Ovary (tissue), 9 donors: Measurements from ENCODE around the gene TRAK1. TPM values are rescaled to one million over a fixed set of nuclear protein-coding genes. Genes with fewer than 3 reads are reported as not detected.

ENCODE experiments used
- DNase-seq, 5 donors: peaks; one replicate each; pipeline ENCODE4 v3.0.0-alpha.2; 2019 to 2020
- H3K27ac ChIP-seq, 2 donors: fragments of 200-600 bp; one replicate each; pipeline versions ENCODE4 v1.5.1 to v1.8.0; 2019 to 2022
- H3K27me3 ChIP-seq: fragments of 200-600 bp; one replicate; pipeline ENCODE4 v1.8.0; 2022
- H3K36me3 ChIP-seq: fragments of 200-600 bp; sonication (generic); one replicate; pipeline ENCODE4 v1.5.1; 2019
- H3K4me1 ChIP-seq: one replicate; pipeline ENCODE4 v1.8.1; 2013; ENCODE audit warnings: mild to moderate bottlenecking, moderate library complexity; ENCODE audit not compliant: insufficient read depth
- H3K4me3 ChIP-seq: fragments of 200-600 bp; sonication (generic); one replicate; pipeline ENCODE4 v1.5.1; 2017
- H3K9me3 ChIP-seq, 2 donors: fragments of 200-600 bp in 1 of 2; sonication (generic) in 1 of 2; one replicate each; pipeline versions ENCODE4 v1.5.1 to v1.8.1; 2013 to 2019; ENCODE audit warnings: mild to moderate bottlenecking in 1 of 2, moderate library complexity in 1 of 2
- EP300 ChIP-seq: sonication (generic); formaldehyde crosslinking; IDR thresholded peaks from one replicate; pipeline ENCODE4 v1.6.1; 2017; ENCODE audit warnings: antibody characterized with exemption
- POLR2A ChIP-seq: fragments of 450-650 bp; IDR thresholded peaks from one replicate; pipeline ENCODE4 v1.6.1; 2017; ENCODE audit warnings: antibody characterized with exemption, mild to moderate bottlenecking, moderate library complexity
- WGBS, 3 donors: extraction: QIAGEN DNeasy Blood & Tissue Kit in 1 of 3; methylation state at CpG; one replicate each; pipeline versions ENCODE4 v1.1.5 to v1.1.7; 2013 to 2017; 5-methylcytosine and 5-hydroxymethylcytosine counted together
- intact Hi-C, 4 donors: fragments of 100-400 bp; cut with DNase I; formaldehyde crosslinking; loops; one replicate each; pipeline versions ENCODE4 v1.11.0 to v1.15.1; 2022 to 2023
- polyA plus RNA-seq, 2 donors: library from polyadenylated mRNA; stranded (reverse); fragments of 200-250 nt in 1 of 2; fragments of 350-450 nt in 1 of 2; fragmentation: Illumina TruSeq in 1 of 2; extraction: RNeasy Lipid Tissue Mini Kit (QIAGEN cat#74804) in 1 of 2; gene quantifications; one replicate each; pipeline ENCODE4 v1.2.3, GENCODE V29; 2013 to 2014
- total RNA-seq, 7 donors: library from RNA; depleted of rRNA in 2 of 7; stranded (reverse); fragments of >200 nt in 2 of 7; fragmentation: NEBNext Ultra II Directional in 3 of 7; extraction: Animal tissue kit (Norgen Biotek cat#: 25700) in 3 of 7; gene quantifications; one replicate each; pipeline versions ENCODE4 v1.1.0 to v1.2.4, GENCODE V29; 2016 to 2023
- TF ChIP-seq, protein P1 (sequence below), 3 donors: fragments of 450-650 bp in 2 of 3; fragments of 200-600 bp in 1 of 3; IDR thresholded peaks; one replicate each; pipeline versions ENCODE4 v1.5.1 to v1.8.0; 2016 to 2022; ENCODE audit warnings: antibody characterized with exemption in 3 of 3, mild to moderate bottlenecking in 1 of 3
- donor health status: DM: no; HTN: no; CAD: no; lungs with moderate emphysema.
- donor health status: DM: no; HTN: no; CAD: no.
- donor health status: Bipolar disorder and iron deficiency.
- donor health status: DM: yes; HTN: yes; CAD: no.
- donor health status: DM: no; HTN: no; CAD: no.
- donor health status: DM: yes; HTN: yes; CAD: no.

Gene TRAK1
- total and polyA plus RNA-seq, 9 donors, result 7.1 to 17.7 (median 14.9) TPM

DNA sequence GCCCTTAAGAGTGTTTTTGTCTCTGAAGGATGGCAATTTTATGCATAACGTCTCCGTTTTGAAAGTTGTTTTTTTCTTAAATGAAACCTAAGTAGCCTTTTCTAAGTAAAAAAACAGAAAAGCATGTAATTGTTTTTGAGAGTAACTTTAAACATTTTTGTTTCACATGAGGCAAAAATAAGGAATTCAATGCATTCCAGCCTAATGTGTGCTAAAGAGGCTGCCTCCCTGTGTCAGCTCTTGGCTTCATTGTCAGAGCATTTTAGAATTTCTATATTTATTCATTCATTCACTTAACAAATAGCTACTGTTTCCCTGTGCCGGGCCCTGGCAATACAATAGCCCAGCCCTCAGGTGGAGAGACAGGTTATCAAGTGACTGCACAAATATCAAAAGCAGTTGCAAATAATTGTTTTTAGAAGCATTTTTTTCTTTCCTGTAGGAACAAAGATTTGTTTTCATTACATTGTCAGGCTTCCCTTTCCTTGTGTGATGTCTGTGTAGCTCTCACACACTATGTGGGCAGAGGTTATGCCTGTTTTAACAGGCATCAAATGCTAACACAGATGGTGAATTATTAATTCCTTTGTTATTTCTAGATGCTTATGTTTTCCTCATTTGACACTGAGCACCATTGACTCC is 93.0 kb downstream of the TRAK1 start:
- H3K9me3 ChIP-seq, result no peaks in the 10 kb centered on the region
- DNase-seq, result no peak
- TF ChIP-seq POLR2A (no peak), EP300 (no peak)
- TF ChIP-seq, protein P1, sequence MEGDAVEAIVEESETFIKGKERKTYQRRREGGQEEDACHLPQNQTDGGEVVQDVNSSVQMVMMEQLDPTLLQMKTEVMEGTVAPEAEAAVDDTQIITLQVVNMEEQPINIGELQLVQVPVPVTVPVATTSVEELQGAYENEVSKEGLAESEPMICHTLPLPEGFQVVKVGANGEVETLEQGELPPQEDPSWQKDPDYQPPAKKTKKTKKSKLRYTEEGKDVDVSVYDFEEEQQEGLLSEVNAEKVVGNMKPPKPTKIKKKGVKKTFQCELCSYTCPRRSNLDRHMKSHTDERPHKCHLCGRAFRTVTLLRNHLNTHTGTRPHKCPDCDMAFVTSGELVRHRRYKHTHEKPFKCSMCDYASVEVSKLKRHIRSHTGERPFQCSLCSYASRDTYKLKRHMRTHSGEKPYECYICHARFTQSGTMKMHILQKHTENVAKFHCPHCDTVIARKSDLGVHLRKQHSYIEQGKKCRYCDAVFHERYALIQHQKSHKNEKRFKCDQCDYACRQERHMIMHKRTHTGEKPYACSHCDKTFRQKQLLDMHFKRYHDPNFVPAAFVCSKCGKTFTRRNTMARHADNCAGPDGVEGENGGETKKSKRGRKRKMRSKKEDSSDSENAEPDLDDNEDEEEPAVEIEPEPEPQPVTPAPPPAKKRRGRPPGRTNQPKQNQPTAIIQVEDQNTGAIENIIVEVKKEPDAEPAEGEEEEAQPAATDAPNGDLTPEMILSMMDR (IDR thresholded peaks at IDR 0.05), result no peak
- no peaks in the 10 kb centered on the region for H3K36me3 ChIP-seq
- WGBS, 3 donors, result 16 to 38% (median 28%) methylated on average over 3 of the region's 3 CpGs
- no peak overlapping the region for H3K27ac ChIP-seq
- no peaks in the 10 kb centered on the region for H3K27me3 ChIP-seq
- no peak overlapping the region for H3K4me3 ChIP-seq
- intact Hi-C loops, result no loop called here
- H3K4me1 ChIP-seq, result peaks cover 4% of the 10 kb centered on the region

GRCh38 chr3:42184651-42185443 is 93.7 kb downstream of the TRAK1 start:
- Histone ChIP-seq H3K27ac (no peak overlapping the region), H3K4me1 (peaks cover 2% of the 10 kb centered on the region), H3K4me3 (no peak overlapping the region), H3K36me3 (no peaks in the 10 kb centered on the region), H3K9me3 (no peaks in the 10 kb centered on the region), H3K27me3 (no peaks in the 10 kb centered on the region)
- intact Hi-C loops, result no loop called here
- DNase-seq, result no peak
- WGBS, 3 donors, result 76 to 83% (median 82%) methylated on average over 23 of the region's 23 CpGs
- TF ChIP-seq POLR2A, result no peak

GRCh38 chr3:42187936-42188335 is 96.8 kb downstream of the TRAK1 start:
- intact Hi-C loops, result no loop called here
- no peak for DNase-seq
- WGBS, 3 donors, result 93 to 94% (median 93%) methylated on average over 9 of the region's 9 CpGs

DNA sequence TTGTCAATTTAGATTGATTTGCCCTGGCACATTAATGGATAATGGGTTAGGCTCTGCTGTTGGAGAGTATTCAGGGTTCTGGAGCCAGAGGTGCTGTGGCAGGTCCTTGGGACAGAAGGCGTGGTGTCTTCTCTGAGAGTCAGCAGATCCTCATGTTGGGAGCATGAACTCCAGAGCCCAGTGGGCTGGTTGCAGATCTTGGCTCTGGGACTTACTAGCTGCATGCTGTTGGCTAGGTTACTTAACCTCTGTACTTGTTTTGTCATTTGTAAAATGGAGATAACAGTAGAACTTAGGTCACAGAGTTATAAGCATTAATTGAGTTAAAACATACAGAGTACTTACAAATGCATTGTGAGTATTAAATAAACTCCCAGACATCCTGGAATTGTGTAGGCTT is 97.2 kb downstream of the TRAK1 start:
- no peak overlapping the region for H3K27ac ChIP-seq
- no peaks in the 10 kb centered on the region for H3K4me1 ChIP-seq
- H3K9me3 ChIP-seq, result no peaks in the 10 kb centered on the region
- no peak overlapping the region for H3K4me3 ChIP-seq
- no peak for DNase-seq
- H3K36me3 ChIP-seq, result no peaks in the 10 kb centered on the region
- no peaks in the 10 kb centered on the region for H3K27me3 ChIP-seq
- 91 to 100% (median 98%) methylated on average over 1 of the region's 1 CpG for WGBS, 3 donors
- no peak for TF ChIP-seq POLR2A
- no peak for TF ChIP-seq EP300
- TF ChIP-seq, protein P1 (IDR thresholded peaks at IDR 0.05), result no peak
- intact Hi-C loops, result no loop called here

More at GRCh38 chr3:42187936-42188335, 96.8 kb downstream of the TRAK1 start:
- H3K4me1 ChIP-seq, result no peaks in the 10 kb centered on the region
- TF ChIP-seq POLR2A (no peak), EP300 (no peak)
- TF ChIP-seq, protein P1 (IDR thresholded peaks at IDR 0.05), result no peak
- no peaks in the 10 kb centered on the region for H3K27me3 ChIP-seq
- no peaks in the 10 kb centered on the region for H3K9me3 ChIP-seq
- H3K27ac ChIP-seq, result no peak overlapping the region
- no peak overlapping the region for H3K4me3 ChIP-seq
- no peaks in the 10 kb centered on the region for H3K36me3 ChIP-seq

DNA sequence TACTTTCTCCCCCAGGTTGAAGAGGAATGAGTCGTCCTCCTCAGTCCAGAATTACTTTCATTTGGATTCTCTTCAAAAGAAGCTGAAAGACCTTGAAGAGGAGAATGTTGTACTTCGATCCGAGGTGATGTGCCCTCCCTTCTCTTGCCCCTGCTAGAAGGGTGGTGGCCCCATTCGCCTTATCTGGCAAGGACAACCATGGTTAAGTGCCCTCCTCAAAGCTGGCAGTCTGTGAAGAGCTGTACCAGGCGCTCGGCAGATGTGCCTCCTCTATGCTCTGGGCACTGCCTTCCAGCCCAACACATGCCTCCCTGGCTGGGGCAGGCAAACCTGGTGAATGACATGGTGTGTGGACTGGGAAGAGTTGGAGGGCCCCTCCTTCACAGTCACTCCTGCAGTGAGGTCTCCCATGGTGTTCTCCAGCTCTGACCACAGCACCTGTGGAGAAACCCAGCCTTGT is 97.9 kb downstream of the TRAK1 start:
- H3K36me3 ChIP-seq, result no peaks in the 10 kb centered on the region
- DNase-seq, result no peak
- WGBS, 3 donors, result 39 to 70% (median 57%) methylated on average over 6 of the region's 6 CpGs
- intact Hi-C loops, result no loop called here
- H3K9me3 ChIP-seq, result no peaks in the 10 kb centered on the region
- no peaks in the 10 kb centered on the region for H3K27me3 ChIP-seq
- H3K27ac ChIP-seq, result no peak overlapping the region
- no peak overlapping the region for H3K4me3 ChIP-seq
- TF ChIP-seq EP300 (no peak), POLR2A (no peak)
- TF ChIP-seq, protein P1 (IDR thresholded peaks at IDR 0.05), result no peak
- H3K4me1 ChIP-seq, result no peaks in the 10 kb centered on the region
